HG03196 (cell line): ENCODE results near the gene GABRG3.

Experiments used
- ATAC-seq: cut with Tn5 transposase; IDR thresholded peaks from one replicate; pipeline ENCODE4 v1.9.1; 2021; ENCODE audit not compliant: unreplicated experiment

GABRG3 gene

DNA sequence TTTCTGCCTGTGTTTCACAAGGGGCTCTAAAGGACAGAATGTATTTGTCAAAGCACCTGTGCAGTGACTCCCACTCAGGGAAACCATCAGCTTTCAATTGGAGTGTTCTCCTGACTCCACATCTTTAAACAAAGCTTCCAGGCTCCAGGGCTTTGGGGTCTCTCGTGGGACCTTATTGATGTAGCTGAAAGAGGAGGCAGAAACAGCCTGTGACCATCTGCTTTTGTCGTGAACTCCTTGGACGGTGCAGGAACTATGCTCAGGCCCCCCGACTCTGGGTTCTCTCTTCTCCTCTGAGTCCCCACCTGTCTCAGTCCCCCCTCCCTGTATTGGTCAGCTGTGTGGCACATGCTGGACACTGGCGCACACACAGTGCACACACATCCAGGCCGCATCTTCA lies 486.8 kb downstream of the GABRG3 start:
- no peak for ATAC-seq

DNA sequence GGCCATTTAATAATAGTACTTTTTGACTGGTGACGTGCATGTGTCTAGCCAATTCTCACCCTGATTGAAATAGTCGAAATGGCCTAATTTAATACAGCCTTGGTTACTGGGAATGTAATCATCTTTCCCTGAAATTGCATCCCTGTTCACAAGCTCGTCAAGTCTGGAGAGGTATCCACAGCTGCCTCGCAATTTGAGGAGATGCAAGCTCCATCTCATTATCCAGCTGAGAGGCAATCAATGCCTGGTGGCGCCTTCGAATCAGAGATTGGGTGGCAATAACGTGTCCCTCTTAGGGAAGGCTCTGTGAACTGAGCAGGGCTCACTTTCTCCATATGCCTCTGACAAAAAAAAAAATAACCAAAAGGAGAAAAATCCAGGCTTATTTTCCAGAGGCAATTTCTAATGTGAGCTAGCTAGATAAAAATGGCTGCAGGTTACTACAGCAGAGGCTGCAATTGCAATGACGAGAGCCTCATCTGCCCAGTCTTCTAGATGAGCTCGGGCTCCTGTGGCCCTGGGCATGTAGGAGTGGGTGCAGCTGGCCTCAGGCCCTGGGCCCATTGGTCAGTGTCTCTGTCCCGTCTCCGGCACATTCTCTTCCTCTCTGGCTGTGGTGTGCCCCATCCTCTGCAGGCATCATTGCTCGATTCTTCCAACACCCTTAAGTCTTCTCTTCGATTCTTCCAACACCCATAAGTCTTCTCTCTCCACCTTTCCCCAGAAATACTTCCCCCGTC lies 487.5 kb downstream of the GABRG3 start:
- ATAC-seq: no peak

DNA sequence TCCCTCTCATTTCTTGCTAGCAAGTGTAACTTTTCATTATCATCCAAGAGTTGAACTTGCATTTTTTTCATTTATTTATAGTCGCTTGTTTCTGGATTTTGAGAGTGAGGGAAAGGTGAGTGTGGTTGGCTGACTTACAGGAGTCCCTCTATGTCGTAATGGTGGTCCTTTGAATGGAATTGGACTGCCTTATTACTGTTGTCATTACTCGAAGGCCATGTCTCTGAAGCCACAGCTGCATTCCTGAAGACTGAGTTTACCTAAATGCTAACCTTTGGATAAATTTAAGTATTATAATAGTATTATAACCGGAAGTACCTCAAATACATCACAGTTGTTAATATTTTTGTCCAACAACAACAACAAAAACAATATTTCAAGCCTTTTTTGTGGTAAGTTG lies 488.9 kb downstream of the GABRG3 start:
- ATAC-seq: no peak

DNA sequence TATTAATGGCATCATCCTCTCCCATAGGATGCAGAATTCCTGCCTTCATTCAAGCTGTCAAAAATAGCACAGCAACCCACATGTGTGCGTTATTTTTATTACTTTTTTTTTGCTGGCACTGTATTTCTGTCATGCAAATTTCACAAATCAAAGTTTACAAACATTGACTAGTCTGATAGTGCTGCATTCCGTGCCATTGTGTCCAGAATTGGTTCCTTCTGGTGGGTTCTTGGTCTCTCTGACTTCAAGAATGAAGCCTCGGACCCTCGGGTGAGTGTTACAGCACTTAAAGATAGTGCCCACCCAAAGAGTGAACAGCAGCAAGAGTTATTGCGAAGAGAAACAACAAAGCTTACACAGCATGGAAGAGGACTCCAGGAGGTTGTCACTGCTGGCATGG lies 490.2 kb downstream of the GABRG3 start:
- no peak for ATAC-seq

DNA sequence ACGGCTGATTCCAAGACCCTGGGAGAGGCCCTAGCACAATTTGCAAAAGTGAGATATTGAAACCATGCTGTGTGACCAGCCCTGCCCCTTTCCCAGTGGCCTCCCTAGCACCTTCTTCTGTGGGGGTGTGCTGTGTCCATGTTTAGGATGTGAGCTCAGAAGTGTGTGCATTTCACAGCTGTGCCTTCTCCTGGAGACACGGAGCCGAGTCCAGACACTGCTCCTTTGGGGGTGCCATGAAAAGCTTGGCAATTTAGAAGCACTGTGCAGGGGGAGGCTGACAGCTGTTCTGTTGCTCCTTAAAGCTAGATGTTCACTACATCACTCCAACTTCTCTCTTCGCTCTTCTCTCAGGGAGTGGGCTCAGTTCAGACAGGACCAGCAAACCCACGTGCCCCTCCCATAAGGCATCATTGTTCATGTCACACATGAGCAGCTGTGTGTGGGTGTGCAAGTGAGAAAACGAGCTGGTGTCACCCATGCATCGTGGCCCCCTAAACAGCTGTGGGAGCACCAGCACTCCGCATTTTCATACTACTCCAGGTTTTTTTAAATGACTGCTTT lies 492.6 kb downstream of the GABRG3 start:
- no peak for ATAC-seq

DNA sequence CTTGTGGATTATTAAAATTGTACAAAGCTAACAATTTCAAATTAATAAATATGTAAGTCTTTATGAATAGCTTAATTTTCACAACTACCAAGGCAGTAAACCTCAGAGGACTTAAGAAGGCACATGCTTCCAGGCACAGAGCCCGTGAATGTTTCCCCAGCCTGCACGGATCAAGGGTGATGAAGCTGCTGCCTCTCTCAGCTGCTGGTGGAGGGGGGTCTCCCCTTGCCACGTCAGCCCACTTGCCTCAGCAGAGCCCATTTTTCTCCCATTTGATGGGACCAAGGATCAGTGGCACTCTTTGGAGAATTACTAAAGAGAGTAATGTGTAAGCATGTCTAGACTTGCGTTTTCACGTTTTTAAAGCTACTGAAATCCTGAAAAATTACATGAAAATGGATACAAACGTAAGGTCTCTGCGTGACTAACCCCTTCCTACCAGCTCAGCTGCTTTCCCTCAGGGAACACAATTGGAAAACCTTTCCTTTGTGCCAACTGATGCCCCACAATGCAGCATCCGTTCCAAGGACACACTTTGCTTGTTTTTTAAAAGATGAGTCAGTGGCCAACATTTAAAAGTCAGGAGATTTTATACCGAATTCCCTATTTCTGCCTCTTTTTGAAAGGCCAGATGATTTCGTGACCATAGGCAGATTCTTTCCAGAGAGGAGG lies 494.1 kb downstream of the GABRG3 start:
- ATAC-seq: no peak

DNA sequence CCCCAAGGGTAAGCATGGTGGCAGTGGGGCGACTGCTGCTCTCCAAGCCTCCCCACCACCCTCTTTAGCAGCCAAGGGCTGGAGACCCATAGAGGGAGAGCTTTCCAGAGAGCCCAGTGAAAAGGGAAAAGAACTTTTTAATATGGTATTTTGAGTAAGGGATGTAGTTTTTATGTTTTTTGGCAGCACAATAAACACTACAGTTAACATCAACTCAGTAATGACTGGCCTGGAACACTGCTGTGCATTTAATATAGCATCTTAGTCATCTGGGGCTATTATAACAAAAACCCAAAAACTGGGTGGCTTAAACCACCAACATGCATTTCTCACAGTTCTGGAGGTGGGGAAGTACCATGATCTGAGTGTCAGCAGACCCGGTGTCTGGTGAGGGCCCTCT lies 495.8 kb downstream of the GABRG3 start:
- no peak for ATAC-seq

DNA sequence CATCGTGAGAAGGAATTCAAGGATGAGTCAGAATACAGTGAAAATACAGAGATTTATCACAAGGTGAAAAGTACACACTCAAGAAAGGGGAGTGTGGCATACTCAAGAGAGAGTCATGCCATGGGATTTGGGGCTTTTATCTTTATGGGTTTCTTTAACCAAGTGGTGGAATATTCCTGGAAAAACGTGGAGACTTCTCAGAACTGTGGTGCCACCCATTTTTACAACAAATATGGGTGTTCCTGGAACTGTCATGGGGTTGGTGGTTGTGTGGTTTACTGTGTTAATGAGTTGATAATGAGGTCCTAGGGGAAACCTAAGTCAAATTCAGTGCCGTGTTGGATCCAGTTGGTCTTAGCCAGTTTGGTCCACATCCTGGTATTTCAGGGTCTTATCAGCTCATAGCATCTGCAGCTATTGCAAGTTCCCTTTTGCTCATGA lies 497.2 kb downstream of the GABRG3 start:
- ATAC-seq: no peak

DNA sequence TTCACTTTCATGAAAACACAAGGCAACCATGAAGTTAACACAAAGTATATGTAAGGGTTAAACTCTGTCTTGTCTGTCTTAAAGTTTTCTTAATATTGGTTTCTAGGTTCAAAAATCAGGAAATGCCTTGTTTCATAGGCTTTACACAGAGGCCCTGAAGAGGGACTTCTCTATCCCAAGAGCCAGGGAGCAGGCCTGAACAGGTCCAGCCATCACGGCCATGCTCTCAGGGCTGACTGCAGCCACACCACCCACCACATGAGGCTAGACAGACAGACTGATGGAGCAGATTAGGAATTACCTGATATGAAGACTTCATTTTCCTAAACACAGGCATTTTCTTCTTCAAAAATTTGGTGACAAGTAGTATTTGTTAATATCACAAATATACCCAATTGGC lies 502.9 kb downstream of the GABRG3 start:
- ATAC-seq: no peak

DNA sequence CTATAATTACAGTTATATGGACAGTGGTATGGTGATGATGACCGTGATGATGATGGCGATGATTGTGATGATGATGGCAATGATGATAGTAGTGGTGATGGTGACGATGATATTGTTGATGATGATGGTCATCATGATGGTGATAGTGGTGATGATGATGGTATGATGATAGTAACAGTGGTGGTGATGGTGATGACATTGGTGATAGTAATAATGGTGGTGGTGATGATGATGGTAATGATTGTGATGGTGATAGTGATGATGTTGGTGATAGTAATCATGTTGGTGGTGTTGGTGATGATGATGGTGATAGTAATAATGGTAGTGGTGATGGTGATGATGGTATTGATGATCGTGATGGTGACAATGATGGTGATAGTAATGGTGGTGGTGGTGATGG lies 504.4 kb downstream of the GABRG3 start:
- ATAC-seq: no peak

DNA sequence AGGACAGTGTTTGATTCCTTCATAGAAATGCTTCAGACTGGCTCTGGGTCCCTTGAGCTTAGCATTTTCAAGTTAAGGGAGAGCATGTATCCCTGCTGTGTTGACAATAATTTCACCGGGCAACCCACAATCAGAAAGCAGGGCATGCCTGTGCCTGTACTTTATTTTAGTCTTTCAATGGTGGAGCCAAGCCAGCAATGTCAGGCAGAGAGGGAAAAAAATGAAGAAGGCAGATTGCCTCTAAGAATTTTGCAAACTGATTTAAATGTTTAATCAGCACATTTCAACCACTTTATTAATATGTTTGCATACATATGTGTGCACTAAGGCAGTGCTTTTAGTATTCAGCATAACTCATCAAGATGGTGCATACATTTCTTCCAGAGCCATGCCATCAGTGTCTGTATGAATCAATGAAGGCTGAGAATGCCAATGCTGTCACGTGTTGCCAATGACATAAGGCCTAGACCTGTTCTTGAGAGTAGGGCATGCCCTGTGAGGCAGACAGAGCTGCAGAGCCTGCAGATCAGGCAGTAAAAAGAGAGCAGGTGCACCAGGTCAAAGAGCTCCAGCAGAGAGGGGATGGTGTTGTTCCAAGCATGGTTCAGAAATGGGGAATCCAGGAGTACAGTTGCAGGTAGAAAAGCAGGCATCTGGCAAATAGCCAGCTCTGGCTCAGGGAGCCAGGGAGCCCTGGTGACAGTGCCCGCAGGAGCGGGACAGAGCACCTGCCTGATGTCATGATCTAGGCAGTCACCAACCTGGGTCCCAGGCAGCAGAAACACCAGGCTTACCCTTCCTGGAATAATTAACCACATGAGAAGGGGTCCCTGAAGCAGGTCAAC lies 508.5 kb downstream of the GABRG3 start:
- no peak for ATAC-seq

DNA sequence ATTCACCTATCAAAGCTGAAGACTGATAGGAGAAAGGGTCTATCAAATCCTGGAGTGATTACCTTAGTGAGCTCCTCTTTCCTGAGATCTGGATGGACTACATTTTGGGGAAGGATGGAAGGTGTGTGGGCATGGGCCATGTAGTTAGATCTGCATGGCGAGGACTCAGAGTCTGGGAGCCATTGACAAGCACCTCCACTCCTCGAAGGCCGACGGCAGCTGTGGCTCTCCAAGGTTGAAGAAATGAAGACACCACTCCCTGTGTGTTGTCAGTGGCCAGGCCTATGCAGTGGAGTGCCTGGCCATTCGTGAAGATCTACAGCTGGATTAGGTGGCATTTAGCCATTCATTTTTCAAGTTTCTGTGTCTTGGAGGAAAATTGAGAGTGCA lies 509.2 kb downstream of the GABRG3 start:
- no peak for ATAC-seq

DNA sequence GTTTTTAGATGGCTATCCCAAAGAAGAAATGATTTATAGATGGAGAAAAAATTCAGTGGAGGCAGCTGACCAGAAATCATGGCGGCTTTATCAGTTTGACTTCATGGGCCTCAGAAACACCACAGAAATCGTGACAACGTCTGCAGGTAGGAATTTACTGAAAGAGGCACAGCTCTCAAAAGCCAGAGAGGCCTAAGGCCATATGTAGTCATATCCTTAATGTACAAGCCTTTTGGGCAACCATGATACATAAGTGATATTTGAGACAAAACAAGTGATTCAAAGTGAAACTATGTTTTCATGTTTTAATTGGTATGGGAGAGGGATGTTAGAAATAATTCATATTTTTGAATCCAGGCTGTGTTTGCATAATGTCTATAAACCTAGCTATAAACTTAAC lies 509.7 kb downstream of the GABRG3 start:
- ATAC-seq: no peak

DNA sequence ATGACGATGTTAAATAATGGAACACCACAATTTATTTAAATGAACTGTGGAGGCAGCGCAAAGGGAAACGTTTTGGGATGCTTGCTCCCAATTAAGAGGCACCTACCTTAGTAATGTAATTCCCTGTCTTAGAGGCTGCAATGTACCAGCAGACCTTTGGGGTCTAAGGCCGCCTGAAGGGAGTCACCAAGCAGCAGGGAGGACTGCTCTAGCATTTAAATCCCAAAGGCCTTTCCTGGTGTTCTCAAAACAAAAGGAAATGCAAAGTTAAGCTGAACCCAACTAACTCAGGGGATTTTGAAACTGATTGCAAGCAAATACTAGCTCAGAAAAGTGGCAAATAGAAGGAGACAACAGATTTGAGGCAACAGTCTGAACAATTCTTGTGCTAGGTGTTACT lies 510.8 kb downstream of the GABRG3 start:
- no peak for ATAC-seq

DNA sequence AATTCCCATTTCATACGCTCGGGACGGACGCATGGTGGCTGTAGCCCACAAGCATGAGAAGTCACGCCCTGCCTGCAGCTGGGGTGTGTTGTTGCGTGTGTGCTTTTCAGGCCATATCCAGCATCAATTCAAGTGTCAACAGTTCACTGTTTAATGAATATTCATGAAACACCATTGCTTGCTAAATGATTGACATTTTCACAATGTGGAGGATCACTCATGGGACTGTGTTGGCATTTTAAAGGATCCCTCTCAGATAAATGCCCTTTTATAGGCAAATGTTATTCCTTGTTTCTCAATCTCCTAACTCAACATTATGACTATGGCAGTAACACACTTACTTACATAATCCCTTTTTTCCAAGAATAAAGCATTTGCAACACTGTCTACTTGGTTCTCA lies 511.3 kb downstream of the GABRG3 start:
- ATAC-seq: no peak

DNA sequence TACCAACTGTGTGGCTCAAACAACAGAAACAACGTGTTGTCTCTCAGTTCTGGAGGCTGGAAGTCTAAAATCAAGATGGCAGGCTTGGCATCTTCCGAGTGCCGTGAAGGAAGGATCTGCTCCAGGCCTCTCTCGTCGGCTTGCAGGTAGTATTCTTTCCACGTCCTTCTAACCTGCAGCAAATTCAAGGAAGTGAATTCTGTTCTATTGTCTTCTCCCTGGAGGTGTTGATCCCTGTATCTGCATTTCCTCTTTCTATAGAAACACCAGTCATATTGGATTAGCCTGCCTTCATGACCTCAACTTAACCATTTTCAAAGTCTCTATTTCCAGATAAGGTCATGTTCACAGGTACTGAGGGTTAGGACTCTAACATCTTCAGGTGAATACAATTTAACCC lies 512.1 kb downstream of the GABRG3 start:
- no peak for ATAC-seq

DNA sequence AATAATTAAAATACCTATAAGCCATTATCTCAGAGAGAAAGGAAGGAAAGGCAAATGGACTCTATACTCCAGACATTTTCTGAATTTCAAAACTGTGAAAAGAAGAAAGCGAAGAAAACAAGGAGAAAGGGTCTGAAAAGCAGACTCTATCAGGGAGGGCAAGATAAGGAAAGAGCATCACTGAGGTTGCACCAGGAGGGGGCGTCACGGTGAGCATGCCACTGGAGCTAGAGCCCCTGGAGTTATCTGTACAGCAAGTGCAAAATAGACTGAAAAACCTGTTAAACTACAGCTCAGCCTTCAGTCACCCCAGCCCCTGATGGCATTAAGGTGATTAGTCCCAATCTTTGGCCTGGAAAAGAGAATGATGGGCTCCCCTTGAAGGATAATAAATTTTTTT lies 514.3 kb downstream of the GABRG3 start:
- ATAC-seq: no peak

DNA sequence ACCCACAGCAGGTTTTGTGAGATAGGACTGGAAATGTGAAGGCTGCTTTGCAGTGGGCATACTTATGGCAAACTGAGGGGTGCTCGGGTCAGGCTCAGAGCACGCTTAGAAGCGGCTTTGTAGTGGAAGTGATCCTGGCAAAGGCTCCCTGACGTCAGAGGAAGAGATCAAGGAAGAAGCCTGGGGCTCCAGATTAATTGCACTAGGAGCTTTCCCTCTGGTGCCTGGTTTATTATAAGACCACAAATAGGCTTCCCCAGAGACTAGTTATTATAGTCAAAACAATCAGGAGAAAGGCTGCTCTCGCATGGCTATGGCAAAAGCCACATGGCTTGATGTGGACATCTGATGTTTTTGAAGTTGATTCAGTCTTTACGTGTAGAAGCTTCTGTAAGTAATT lies 515.1 kb downstream of the GABRG3 start:
- ATAC-seq: no peak

DNA sequence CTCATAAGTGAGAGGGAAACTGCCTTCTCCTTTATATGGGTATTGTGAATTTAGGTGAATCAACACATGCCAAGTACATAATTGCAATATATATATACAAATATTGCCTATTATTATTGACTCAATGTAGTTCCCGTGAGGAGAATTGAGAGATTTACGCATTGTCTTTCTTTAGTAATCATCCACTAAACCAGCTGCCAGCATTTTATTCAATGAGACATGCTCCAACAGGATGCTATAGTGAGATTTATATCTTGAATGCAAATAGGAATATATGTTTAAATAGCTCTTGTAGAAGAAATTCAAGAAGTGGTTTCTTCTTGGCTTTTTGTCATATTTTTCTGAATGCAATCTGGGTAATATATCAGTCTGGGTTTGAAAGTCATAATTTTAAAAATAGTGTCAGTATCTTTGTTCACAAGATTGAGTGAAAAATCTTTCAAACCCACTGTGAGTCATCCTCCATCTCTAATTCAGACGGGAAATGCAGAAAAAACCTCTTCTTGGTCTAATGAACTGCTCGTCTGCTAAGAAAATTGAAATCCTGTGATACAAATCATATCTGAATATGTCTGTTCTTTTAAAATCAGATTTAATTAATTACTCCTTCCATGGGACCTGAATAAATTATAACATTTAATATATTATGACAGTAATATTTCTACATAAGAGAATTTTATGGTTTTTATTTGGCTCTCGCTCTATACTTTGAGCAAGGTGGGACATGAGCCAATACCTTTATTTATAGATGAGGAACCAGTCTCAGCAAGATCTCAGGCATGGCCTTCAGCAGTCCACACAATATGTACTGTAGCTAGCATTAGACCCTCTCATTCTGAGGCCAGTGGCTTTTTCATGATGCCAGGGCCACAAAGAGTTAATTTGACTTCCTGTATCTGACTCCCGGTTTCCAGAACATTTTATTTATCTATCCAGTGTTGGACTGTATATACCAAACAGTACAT lies 516.0 kb downstream of the GABRG3 start:
- ATAC-seq: no peak

DNA sequence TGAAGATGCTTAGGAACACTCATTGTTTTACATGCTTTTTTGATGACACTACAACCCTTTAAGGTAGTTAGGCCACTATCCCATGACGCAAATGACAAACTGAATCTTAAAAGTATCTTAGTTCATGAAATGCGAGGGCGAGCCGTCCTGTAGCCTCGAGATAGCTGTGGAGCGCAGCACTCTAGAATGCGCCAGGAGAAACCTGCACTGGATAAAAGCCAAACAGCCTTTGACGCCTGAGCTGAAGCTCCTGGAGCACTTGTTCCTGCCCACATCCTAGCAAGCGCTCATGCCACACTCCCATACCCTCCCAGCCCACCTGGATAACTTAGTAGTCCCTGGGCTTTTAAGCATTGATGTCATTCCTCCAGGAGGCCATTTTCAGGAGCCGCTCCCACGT lies 516.9 kb downstream of the GABRG3 start:
- ATAC-seq: no peak
